G401 (cell line): ENCODE results near the gene DOCK10. TPM values are rescaled to one million over a fixed set of nuclear protein-coding genes. Genes with fewer than 3 reads are reported as not detected.

Experiments used
- DNase-seq: peaks from one replicate; pipeline ENCODE4 v3.0.0-alpha.2; 2015; ENCODE audit warnings: low spot score
- in situ Hi-C: cut with HindIII; loops from 2 replicates; pipeline ENCODE4 v1.10.0; 2016; ENCODE audit warnings: low sequenced_read_pairs, mixed read lengths
- total RNA-seq: library from RNA; depleted of rRNA; stranded (reverse); fragments of >200 nt; shearing (Covaris generic); gene quantifications from 2 replicates; pipeline ENCODE4 v1.2.3, GENCODE V29; 2014

Gene DOCK10
- total RNA-seq, 1 experiment from 2014 or later: not detected

DNA sequence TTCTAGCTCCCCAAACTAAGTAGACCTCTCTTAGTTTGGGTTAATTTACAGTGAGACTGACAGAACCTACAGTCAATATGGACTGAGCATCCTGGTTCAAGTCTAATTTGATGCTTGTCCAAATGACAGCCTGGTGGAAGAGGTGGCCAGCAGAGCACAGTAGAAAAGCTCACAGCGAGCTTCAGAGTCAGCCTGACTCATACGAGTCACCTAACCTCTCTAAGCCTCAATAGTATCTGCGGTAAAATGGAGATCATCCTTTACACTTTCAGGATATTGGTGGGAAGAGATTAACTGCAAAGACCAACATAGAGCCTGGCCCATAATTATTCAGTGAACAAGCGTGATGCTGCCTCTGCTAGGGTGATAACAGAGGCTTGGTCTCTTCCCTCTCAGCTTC, 54.5 kb downstream of the DOCK10 start:
- DNase-seq: no peak
- in situ Hi-C loops: no loop called here

DNA sequence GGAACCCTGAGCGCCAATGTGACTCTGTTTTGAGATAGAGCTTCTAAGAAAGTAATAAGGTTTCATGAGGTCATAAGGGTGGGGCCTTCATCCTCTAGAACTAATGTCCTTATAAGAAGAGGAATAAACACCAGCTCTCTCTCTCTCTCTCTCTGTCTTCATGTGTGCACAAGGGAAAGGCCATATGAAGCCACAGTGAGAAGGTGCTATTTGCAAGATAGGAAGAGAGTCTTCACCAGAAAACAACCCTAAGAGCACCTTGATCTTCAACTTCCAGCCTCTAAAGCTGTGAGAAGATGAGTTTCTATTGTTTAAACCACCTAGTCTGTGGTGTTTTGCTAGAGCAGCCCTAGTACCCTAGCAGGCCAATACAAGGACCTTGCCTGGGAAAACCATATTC, 55.8 kb downstream of the DOCK10 start:
- in situ Hi-C loops: no loop called here
- DNase-seq: no peak

DNA sequence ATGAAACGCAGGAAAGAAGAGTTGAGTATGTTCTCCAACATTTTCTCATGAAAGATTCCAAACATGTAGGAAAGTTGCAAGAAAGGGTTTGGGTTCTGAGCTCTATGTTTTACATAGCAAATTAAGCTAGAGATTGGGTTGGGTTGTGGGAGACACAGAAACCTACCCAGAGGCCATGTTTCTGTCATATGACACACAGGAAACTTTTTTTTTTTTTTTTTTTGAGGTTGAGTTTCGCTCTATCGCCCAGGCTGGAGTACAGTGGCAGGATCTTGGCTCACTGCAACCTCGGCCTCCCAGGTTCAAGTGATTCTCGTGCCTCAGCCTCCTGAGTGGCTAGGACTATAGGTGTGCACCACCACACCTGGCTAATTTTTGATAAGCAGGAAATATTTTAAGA, 57.6 kb downstream of the DOCK10 start:
- no peak for DNase-seq
- in situ Hi-C loops: no loop called here

DNA sequence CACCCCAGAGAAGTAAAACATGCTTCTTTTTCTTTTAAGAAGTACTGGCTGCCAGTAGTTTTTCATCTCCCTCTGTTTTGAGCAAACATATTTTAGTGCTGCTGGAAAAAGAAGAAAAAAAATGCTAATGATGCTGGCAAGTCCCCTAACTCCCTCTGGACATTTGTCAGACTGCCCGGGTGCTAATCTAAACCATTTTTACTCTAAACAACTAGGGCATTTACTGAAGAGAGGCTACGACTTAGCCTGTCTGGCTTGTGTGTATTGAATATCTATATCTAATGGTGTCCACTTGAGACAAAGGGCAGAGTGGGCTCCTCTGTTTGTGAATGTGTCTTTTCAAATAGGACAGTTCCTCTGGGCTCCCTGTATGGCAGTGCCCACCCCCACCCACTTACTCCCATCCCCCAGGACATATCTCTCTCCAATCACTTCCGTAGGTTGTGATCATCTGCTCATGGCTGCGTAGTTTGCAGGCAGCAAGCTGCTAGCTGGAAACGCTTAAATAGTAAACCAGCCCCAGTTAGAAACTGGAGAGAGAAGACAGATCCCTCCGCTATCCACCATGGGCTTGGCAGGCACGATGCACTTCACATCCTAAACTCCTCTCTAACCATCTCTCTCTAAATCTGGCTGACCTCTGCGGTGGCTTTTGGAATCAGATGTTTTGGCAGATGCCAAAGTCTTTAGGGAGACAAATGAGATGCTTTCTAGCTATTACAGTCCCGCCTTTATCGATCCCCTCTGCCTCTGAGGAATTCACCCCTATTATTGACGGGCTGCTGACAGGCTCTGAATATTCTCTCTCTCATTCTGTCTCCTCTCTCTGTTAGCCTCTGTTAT, 58.3 kb downstream of the DOCK10 start:
- in situ Hi-C loops: no loop called here
- peak; percentile 12 for DNase-seq

DNA sequence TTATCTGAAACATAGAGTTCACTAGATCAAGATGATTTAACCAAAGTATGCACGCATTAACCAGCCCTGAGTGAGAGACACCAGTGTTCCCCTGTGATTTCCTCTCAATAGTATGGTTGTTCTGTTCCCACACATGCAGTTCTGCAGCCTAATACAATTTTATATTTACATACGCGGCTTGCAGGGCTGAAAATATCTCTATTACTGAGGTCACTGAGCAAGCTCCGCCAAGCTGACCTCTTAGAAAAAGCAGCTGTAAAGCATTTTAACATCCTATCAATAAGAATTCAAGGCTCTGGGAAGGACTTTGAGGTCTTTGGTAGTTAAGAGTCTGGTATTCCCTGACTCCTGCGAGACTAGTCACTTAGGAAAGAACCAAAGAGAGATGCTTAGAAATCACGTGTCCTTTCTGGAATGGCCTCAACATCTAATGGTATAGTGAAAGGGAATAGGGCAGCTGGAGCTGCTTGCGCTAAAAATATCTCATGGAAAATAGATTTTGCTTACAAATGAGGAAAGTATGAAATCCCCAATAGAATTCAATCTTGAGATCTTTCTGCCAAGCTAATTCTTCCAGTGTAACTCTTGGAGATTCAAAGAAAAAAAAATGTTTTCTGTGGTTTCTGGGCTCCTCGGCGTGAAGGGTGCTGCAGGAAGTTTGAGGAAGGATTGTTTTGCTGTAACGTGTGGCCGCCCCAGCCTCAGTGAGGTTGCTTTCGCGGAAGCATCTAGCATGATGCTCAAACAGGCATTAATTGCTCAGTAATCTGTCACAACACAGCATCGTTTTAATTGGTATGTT, 59.2 kb downstream of the DOCK10 start:
- DNase-seq: no peak
- in situ Hi-C loops: no loop called here

DNA sequence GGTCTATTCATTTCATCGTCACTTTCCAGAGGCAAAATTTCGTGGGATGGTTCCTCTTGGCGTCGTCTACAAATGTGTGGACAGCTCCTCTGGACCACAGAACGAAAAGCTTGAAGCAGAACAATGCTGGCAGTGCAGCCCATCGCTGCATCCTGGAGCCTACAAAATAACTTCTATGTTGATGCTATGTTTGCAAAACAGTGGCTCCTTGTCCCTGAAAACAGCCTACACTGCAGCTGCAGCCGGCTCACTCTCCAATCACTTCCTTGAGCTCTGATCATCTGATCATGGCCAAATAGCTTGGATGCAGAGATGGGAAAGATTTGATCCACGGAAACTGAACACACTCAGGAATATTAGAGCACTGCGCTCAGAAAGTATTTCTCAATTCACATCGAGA, 60.0 kb downstream of the DOCK10 start:
- DNase-seq: peak; percentile 16
- in situ Hi-C loops: no loop called here

DNA sequence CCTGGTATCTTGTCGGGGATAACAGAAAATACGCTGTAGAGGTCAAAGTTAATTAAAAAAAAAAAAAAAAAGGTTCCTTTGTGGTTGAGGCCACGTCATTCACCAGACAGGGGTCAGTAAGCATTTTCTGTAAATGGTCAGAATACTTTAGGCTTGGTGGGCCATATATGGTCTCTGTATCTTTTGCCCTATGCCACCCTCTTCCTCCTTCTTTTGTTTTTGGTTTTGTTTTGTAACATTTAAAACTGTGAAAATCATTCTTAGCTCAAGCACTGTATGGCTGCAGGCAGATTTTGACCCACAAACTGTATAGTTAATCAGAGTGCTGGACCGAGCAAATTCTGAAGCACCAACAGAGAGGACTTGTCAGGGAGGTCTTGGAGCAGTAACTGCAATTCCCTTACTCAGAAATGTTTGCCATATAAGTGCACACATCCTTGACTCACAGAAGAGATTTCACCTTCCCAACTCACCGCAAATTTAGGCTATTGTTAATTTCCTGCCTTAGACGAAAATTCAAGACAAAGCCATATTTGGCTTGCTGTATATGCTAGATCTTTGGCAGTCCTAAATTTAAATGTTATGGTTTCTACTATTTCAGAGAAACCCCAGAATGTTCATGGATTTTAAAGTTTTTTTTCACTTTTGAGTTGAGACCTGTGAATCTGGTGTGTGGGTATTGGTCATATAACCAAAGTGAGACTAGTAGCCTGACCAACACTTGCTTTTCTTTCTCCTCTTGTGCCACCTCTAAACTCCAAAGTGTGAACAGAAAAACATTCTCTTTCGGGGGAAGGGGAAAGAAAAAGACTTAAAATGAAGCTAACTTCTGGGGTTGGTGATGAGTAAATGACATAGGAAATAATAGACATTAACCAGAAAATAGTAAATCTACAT, 65.4 kb downstream of the DOCK10 start:
- DNase-seq: no peak
- in situ Hi-C loops: no loop called here

DNA sequence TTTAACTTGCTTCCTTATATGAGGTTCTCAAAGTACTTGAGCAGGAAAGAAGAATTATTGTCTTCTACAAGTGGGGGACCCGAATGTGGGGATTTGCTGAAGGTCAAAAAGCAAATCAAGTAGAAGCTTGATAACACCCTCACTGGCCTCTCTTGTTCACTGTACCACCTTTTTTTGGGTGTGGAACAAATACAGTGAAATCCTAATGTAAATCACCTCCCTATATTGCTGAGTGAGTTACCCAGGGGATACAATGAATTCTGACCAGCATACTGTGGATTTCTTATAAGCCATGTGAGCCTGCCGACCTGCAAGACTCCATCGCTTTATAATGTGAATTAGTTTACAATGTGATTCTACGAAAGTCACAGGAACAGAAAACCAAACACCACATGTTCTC, 66.5 kb downstream of the DOCK10 start:
- no peak for DNase-seq
- in situ Hi-C loops: no loop called here

DNA sequence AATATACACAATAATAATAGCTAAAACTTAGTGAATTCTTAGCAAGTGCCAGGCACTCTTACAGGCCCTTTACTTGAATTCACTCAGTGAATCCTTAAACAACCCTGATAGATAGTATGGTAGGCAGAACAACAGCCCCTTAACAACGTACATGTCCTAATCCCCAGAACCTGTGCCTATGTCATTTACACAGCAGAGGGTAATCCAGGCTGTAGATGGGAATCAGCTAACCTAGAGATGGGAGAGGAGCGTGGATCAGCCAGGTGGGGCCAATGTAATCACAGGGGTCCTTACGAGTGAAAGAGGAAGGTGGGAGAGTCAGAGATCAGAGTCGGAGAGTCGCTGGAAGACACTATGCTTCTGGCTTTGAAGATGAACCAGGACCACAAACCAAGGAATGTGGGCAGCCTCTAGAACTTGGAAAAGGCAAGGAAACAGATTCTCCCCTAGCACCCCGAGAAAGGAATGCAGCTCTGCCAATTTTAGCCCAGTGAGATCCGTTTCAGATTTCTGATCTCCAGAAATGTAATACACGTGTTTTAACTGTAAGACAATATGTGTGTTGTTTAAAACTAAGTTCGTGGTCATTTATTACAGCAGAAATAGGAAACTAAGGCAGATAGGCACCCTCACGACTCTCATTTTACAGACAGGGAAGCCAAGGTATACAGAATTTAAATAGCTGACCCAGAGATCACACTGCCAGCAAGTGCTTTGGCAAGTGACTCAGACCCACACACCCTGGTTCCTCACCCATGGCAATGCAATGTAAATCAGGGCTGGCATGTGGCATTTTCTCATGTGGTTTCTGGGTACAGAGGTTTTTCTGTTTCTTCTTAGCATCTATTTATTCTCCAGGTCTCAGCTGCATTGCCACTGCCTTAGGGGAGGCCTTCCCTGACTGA, 68.9 kb downstream of the DOCK10 start:
- in situ Hi-C loops: no loop called here

DNA sequence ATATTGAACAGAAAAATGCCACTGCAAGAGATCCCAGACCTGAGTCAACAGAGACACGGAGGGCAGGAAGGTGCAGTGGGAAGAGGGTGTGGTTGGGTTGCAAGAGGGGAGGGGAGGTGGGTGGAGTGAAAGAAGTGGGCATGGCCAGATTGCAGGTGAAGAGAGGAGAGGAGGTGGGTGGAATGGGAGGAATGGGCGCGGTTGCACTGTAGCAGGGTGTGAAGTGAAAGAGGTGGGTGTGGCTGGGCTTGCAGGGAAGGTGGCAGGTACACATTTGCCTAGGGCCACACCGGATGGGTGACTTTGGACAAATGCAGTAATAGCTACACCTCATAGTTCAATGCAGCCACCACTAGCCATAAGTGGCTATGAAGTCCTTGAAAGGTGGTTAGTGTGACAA, 71.1 kb downstream of the DOCK10 start:
- in situ Hi-C loops: no loop called here
- no peak for DNase-seq

More for the DNA sequence above, 68.9 kb downstream of the DOCK10 start:
- DNase-seq: no peak

DNA sequence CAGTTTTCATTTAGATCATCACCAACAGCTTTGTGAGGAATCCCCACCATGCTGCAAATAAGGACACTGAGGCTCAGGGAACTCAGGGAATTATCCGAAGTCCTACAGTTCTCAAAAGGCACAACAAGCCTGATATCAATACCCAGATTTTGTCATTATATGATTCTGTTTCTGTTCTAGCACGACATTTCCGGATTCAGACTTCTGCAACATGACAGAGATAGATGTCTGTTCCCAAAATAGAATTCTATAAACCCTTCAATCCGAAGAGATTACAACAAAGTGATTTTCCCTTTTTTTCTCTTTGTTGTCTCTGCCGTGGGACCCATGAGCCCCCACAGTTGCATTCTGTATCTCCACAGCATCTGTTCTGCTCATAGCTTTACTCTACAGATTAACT, 72.0 kb downstream of the DOCK10 start:
- in situ Hi-C loops: no loop called here
- no peak for DNase-seq

DNA sequence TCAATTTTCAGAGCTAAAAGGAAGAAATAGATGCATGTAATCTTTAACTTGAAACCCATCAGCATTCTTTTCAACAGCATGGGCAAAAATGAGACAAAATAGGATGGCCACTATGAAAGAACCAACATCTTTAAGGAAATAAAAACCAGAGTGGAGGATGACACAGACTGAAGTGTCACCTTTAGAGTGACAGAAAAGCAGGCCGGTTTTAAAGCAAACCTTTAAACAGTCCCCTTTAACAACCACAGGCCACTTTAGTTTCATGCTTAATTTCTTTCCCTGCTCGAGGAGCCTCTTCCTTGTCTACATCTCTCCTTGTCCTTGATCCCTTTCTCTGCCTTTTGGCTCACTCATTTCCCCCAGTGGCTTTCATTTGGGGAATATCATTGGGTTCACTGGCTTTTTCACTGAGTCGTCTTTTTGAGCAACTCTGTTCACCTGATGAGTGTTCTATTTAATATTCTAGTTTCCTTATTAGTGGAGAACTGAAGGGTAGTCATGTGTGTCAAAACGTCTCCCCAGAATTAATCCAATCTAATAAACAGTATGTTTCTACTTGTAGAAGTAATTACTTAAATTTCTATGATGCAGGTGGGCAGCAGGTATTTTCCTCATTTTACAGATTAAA, 72.5 kb downstream of the DOCK10 start:
- in situ Hi-C loops: no loop called here
- no peak for DNase-seq

DNA sequence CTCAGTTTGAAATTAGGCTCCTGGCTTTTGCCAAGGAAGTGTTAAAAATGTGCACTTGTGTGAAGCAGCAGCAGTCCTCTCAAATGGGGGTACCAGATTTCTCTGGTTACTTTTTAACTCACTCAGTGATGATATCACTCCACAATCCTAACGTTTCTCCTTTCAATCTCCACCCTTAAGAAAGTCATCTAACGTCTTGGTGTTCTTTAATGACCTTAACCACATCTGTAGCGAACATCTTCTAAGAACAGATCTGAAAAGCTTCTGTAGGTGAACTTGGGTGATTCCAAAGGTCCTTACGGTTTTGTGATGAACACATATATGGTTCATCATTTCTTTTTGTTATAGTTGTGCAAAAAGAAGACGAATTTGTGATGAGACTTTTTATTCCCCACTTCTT, 73.2 kb downstream of the DOCK10 start:
- DNase-seq: no peak
- in situ Hi-C loops: no loop called here

DNA sequence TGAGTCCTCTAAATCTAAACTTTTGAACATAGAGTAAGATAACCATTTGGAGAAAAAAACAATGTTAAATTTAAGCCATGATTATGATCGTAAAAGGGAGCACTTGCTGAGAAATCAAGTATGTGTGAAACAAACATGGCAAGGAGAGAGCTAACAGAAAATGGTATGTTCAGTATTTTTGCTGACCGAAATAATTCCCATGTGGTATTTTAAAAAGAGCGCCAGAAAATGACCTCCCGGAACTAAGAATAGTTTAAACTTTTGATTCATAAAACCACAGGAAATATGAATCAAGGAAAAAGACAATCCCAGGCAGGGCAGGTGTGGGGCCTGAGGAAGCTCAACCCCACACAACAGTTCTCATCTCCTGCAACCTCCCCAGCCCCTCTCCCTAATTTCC, 74.2 kb downstream of the DOCK10 start:
- in situ Hi-C loops: no loop called here
- no peak for DNase-seq

DNA sequence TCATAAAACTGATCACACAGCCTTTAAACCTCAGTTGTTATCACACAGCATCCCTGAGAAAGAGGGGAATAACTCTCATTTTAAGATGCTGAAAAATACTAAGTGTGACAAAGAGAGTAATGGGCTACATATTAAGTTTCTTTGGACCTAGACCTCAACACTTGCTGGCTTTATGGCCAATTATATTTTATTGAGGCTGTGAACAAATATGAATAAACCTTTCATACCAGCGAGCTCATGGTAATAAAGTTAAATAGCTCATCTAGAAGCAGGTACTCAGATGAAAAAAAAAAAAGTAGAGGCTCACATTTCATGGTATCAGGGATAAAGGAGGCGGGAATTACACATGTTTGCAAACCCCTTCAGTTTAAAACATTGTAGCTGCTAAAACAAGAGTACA, 75.7 kb downstream of the DOCK10 start:
- in situ Hi-C loops: no loop called here
- no peak for DNase-seq

DNA sequence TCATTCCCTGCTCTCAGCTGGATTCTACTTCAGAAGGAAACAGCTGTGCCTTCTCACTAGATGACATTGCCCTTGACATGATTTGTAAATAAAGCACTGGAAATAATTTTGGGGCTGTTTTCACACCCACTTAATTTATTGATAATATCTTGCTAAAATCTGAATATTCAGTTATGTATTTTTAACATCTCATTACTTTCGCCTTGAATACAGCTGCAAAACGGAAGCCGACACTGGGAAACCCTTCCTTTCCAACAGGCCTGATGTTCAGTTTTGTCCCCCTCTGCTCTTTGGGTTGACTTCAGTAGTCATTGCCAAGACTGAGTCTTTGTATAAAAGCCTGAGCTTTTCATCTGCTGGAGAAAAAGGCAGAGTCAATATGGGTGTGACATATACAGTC, 82.7 kb downstream of the DOCK10 start:
- no peak for DNase-seq

DNA sequence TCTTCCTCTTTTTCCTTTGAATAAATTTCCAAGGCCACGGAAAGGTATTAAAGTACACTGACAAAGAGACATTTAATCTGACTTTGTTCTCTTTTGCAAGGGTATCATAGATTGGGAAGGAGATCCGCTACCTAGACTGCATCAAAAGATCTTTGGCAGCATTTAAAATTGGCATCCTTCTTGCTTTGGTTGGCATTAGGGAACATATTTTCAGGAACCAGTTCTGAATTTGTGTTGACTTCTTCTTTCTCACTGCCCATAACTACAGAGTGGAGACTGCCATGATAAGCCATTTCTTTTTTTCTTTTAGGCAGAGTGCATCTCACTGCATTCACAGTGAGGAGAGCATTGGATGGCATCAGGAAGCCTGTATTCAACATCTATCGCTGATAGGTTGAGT, 83.4 kb downstream of the DOCK10 start:
- peak; percentile 45 for DNase-seq
- in situ Hi-C loops: no loop called here

More for the DNA sequence above, 82.7 kb downstream of the DOCK10 start:
- in situ Hi-C loops: no loop called here

DNA sequence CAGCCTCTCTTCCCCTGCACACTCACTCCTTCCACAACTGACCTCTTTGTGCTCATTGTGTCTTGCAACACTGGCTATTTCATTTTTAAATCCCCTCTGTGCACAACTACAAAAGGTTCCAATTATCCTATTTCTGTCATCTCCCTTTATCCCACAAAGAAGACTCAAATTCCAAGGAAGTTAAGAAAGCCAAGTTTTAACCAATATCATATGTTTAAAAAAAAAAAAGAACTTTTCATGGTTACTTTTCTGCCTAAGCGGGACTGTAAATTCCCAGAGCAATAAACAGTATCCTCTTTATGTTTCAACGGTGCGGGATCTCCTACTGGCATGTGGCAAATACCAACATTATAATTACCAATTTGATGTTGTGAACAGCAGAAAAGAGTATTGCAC, 83.8 kb downstream of the DOCK10 start:
- DNase-seq: no peak
- in situ Hi-C loops: no loop called here
